NCI-H2227 (cell line): Measurements from ENCODE around the gene RAB17.

Experiments used
- DNase-seq: peaks from one replicate; lab custom pipeline; 2025; ENCODE audit not compliant: unreplicated experiment; lab: John Stamatoyannopoulos, UW

Gene RAB17

GRCh38 chr2:237540223-237540775 lies 50.2 kb downstream of the RAB17 start:
- no peak for DNase-seq

- DNase-seq, result no peak
These were observed 50.9 kb downstream of the RAB17 start for GRCh38 chr2:237539681-237540080.

- no peak for DNase-seq
These were observed 51.6 kb downstream of the RAB17 start for GRCh38 chr2:237538901-237539300.

- no peak for DNase-seq
These were observed 52.4 kb downstream of the RAB17 start for GRCh38 chr2:237538001-237538720.

- DNase-seq, result no peak
These were observed 53.9 kb downstream of the RAB17 start for GRCh38 chr2:237536617-237537016.

GRCh38 chr2:237536083-237536415 lies 54.5 kb downstream of the RAB17 start:
- no peak for DNase-seq

GRCh38 chr2:237535385-237536082 lies 55.0 kb downstream of the RAB17 start:
- no peak for DNase-seq

GRCh38 chr2:237534380-237534779 lies 56.2 kb downstream of the RAB17 start:
- DNase-seq, result no peak

- peak; percentile 36 for DNase-seq
These were observed 56.8 kb downstream of the RAB17 start for GRCh38 chr2:237533668-237534161.

GRCh38 chr2:237532160-237532559 lies 58.4 kb downstream of the RAB17 start:
- no peak for DNase-seq

- DNase-seq, result no peak
These were observed 59.8 kb downstream of the RAB17 start for GRCh38 chr2:237530472-237531433.

GRCh38 chr2:237529452-237530402 lies 60.8 kb downstream of the RAB17 start:
- no peak for DNase-seq

- no peak for DNase-seq
These were observed 62.8 kb downstream of the RAB17 start for GRCh38 chr2:237527766-237528165.

GRCh38 chr2:237527233-237527632 lies 63.3 kb downstream of the RAB17 start:
- no peak for DNase-seq

- DNase-seq, result no peak
These were observed 64.9 kb downstream of the RAB17 start for GRCh38 chr2:237525559-237526157.

GRCh38 chr2:237524631-237525030 lies 65.9 kb downstream of the RAB17 start:
- no peak for DNase-seq
